GM18526 (cell line): Measurements from ENCODE around the gene ADGRL4.

ENCODE experiments used
- POLR2A ChIP-seq: IDR thresholded peaks from 3 replicates; pipeline ENCODE4 v1.6.1; 2011; ENCODE audit not compliant: insufficient read length; ENCODE audit errors: extremely low read depth

Gene ADGRL4

GRCh38 chr1:79006564-79006963, at the start of gene ADGRL4:
Gene ADGRL4, minus strand, starts transcription at chr1:79006730. Its CDS starts 76 bp downstream, at chr1:79006654.
- no peak for TF ChIP-seq POLR2A

- TF ChIP-seq POLR2A, result no peak
These were observed 49.3 kb upstream of the ADGRL4 start for GRCh38 chr1:79055856-79056255.

- TF ChIP-seq POLR2A, result no peak
These were observed 46.4 kb upstream of the ADGRL4 start for GRCh38 chr1:79052829-79053449.

- no peak for TF ChIP-seq POLR2A
These were observed 38.6 kb upstream of the ADGRL4 start for GRCh38 chr1:79044974-79045650.

GRCh38 chr1:79043506-79043905, 37.0 kb upstream of the ADGRL4 start:
- TF ChIP-seq POLR2A, result no peak

GRCh38 chr1:79042539-79042938, 36.0 kb upstream of the ADGRL4 start:
- no peak for TF ChIP-seq POLR2A

GRCh38 chr1:79042117-79042516, 35.6 kb upstream of the ADGRL4 start:
- TF ChIP-seq POLR2A, result no peak

GRCh38 chr1:79041666-79042065, 35.1 kb upstream of the ADGRL4 start:
- TF ChIP-seq POLR2A, result no peak

GRCh38 chr1:79040424-79041082, 34.0 kb upstream of the ADGRL4 start:
- no peak for TF ChIP-seq POLR2A

GRCh38 chr1:79037085-79037484, 30.6 kb upstream of the ADGRL4 start:
- TF ChIP-seq POLR2A, result no peak

GRCh38 chr1:79012500-79012899, 6.0 kb upstream of the ADGRL4 start:
- no peak for TF ChIP-seq POLR2A

GRCh38 chr1:79010589-79010988, 4.1 kb upstream of the ADGRL4 start:
- TF ChIP-seq POLR2A, result no peak

- TF ChIP-seq POLR2A, result no peak
These were observed 585 bp downstream of the ADGRL4 start for GRCh38 chr1:79005945-79006344.

- no peak for TF ChIP-seq POLR2A
These were observed 1.6 kb downstream of the ADGRL4 start for GRCh38 chr1:79004916-79005315.

GRCh38 chr1:78996791-78997190, 9.7 kb downstream of the ADGRL4 start:
- TF ChIP-seq POLR2A, result no peak

GRCh38 chr1:78987042-78987441, 19.5 kb downstream of the ADGRL4 start:
- TF ChIP-seq POLR2A, result no peak

GRCh38 chr1:78980511-78980910, 26.0 kb downstream of the ADGRL4 start:
- no peak for TF ChIP-seq POLR2A

- TF ChIP-seq POLR2A, result no peak
These were observed 33.8 kb downstream of the ADGRL4 start for GRCh38 chr1:78972723-78973122.
